Colon (tissue), 2 donors: ENCODE results near the gene COMMD7.
"Not testable (repeated sequence)": the region's sequence is repeated elsewhere in the genome, so short reads cannot be mapped to it uniquely, and the experiment has no call there.

ENCODE experiments used
- FAIRE-seq: peaks from 2 replicates; lab custom pipeline; 2012; peaks lifted over from hg19 to GRCh38; lab: Jason Lieb, UNC
- donor health status: control.
- donor health status: control.

The COMMD7 gene

GRCh38 chr20:32728435-32728834 lies 14.8 kb downstream of the COMMD7 start:
- not testable (repeated sequence) for FAIRE-seq

GRCh38 chr20:32727683-32728082 lies 15.6 kb downstream of the COMMD7 start:
- FAIRE-seq, result no peak

GRCh38 chr20:32718749-32719348 lies 24.4 kb downstream of the COMMD7 start:
- no peak for FAIRE-seq

- FAIRE-seq, result no peak
Observed at GRCh38 chr20:32711346-32711745, 31.9 kb downstream of the COMMD7 start.

- no peak for FAIRE-seq
Observed at GRCh38 chr20:32709632-32710121, 33.6 kb downstream of the COMMD7 start.

- not testable (repeated sequence) for FAIRE-seq
Observed at GRCh38 chr20:32709029-32709631, 34.1 kb downstream of the COMMD7 start.

- no peak for FAIRE-seq
Observed at GRCh38 chr20:32707691-32708581, 35.3 kb downstream of the COMMD7 start.

- no peak for FAIRE-seq
Observed at GRCh38 chr20:32706486-32706885, 36.8 kb downstream of the COMMD7 start.

- FAIRE-seq, result no peak
Observed at GRCh38 chr20:32702706-32703425, 40.4 kb downstream of the COMMD7 start.

GRCh38 chr20:32697608-32698007 lies 45.7 kb downstream of the COMMD7 start:
- FAIRE-seq, result no peak

- FAIRE-seq, result no peak
Observed at GRCh38 chr20:32695089-32695488, 48.2 kb downstream of the COMMD7 start.

- not testable (repeated sequence) for FAIRE-seq
Observed at GRCh38 chr20:32688966-32689365, 54.3 kb downstream of the COMMD7 start.

GRCh38 chr20:32687180-32687532 lies 56.1 kb downstream of the COMMD7 start:
- no peak for FAIRE-seq

GRCh38 chr20:32686530-32687179 lies 56.6 kb downstream of the COMMD7 start:
- no peak for FAIRE-seq

GRCh38 chr20:32685541-32686529 lies 57.4 kb downstream of the COMMD7 start:
- FAIRE-seq, result no peak

GRCh38 chr20:32682508-32682987 lies 60.7 kb downstream of the COMMD7 start:
- no peak for FAIRE-seq

- no peak for FAIRE-seq
Observed at GRCh38 chr20:32681175-32682084, 61.8 kb downstream of the COMMD7 start.

- no peak for FAIRE-seq
Observed at GRCh38 chr20:32680544-32681174, 62.6 kb downstream of the COMMD7 start.

- FAIRE-seq, result no peak
Observed at GRCh38 chr20:32678948-32679347, 64.3 kb downstream of the COMMD7 start.
